Adipocyte (in vitro differentiated cells): Measurements from ENCODE around the gene OIT3.
"Not testable (repeated sequence)": the region's sequence is repeated elsewhere in the genome, so short reads cannot be mapped to it uniquely, and the experiment has no call there.

Experiments
- DNase-seq: peaks from one replicate; pipeline ENCODE4 v3.0.0-alpha.2; 2015; ENCODE audit warnings: low read depth
- H3K27me3 ChIP-seq: replicated peaks from 2 replicates; pipeline ENCODE4 v1.7.0; 2013; ENCODE audit warnings: mild to moderate bottlenecking, low read length, moderate library complexity; ENCODE audit not compliant: control insufficient read depth, insufficient read depth
- H3K36me3 ChIP-seq: 2 replicates; pipeline ENCODE4 v1.7.0; 2013; ENCODE audit warnings: low read length, mild to moderate bottlenecking, moderate library complexity; ENCODE audit not compliant: control insufficient read depth, insufficient read depth, severe bottlenecking
- H3K4me1 ChIP-seq: 2 replicates; pipeline ENCODE4 v1.7.0; 2013; ENCODE audit warnings: mild to moderate bottlenecking, low read length, moderate library complexity; ENCODE audit not compliant: control insufficient read depth, insufficient read depth
- H3K4me3 ChIP-seq: 2 replicates; pipeline ENCODE4 v1.7.0; 2013; ENCODE audit warnings: mild to moderate bottlenecking, low read length, moderate library complexity
- H3K9ac ChIP-seq: 2 replicates; pipeline ENCODE4 v1.7.0; 2013; ENCODE audit warnings: mild to moderate bottlenecking, low read length, moderate library complexity
- H3K9me3 ChIP-seq: 2 replicates; pipeline ENCODE4 v1.7.0; 2013; ENCODE audit warnings: mild to moderate bottlenecking, low read length, moderate library complexity; ENCODE audit not compliant: control insufficient read depth

The OIT3 gene

DNA sequence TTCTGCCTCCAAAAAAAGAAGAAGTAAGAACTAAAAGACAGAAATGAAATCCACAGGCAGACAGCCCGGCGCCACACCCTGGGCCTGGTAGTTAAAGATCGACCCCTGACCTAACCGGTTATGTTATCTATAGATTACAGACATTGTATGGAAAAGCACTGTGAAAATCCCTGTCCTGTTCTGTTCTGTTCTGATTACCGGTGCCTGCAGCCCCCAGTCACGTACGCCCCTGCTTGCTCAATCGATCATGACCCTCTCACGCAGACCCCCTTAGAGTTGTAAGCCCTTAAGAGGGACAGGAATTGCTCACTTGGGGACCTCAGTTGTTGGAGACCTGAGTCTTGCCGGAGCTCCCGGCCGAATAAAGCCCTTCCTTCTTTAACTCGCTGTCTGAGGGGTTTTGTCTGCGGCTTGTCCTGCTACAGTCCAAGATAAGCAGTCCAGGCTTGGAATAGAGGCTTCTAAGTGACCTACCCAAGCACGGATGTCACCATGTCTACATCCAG is 10.5 kb downstream of the OIT3 start:
- H3K9me3 ChIP-seq, H3K4me1 ChIP-seq, H3K36me3 ChIP-seq, H3K27me3 ChIP-seq, H3K4me3 ChIP-seq, H3K9ac ChIP-seq, DNase-seq: not testable (repeated sequence)

DNA sequence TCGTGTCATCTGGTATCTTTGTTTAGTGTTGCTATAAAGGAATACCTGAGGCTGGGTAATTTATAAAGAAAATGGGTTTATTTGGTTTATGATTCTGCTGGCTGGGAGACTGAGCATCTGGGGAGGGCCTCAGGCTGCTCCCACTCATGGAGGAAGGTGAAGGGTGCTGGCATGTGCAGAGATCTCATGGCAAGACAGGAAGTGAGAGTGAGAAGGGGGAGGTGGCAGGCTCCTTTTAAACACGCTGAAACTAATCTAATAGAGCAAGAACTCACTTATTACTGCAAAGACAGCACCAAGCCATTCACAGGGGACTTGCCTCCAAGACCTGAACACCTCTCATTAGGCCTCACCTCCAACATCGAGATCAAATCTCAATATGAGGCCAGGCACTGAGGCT is 11.3 kb downstream of the OIT3 start:
- DNase-seq, result no peak
- Histone ChIP-seq H3K9ac (no peak overlapping the region), H3K36me3 (no peaks in the 10 kb centered on the region), H3K4me3 (no peak overlapping the region), H3K9me3 (no peaks in the 10 kb centered on the region), H3K27me3 (no peaks in the 10 kb centered on the region), H3K4me1 (no peaks in the 10 kb centered on the region)

DNA sequence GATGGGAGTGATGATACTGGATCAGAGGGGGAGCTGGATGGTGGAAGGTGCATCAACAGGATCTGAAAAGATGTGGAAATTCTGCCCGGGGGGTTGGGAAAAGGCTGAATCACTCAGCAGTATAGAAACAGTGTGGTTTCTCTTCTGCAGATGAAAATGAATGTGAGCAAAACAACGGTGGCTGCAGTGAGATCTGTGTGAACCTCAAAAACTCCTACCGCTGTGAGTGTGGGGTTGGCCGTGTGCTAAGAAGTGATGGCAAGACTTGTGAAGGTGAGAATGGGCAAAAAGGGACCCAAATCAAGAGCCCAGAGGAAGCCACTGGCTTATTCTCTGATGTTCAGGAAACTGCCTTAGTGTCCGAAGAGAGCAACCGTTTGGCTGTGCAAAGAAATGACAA is 12.9 kb downstream of the OIT3 start:
- Histone ChIP-seq H3K9ac (no peak overlapping the region), H3K27me3 (no peaks in the 10 kb centered on the region), H3K9me3 (no peaks in the 10 kb centered on the region), H3K36me3 (no peaks in the 10 kb centered on the region), H3K4me3 (no peak overlapping the region), H3K4me1 (no peaks in the 10 kb centered on the region)
- no peak for DNase-seq

DNA sequence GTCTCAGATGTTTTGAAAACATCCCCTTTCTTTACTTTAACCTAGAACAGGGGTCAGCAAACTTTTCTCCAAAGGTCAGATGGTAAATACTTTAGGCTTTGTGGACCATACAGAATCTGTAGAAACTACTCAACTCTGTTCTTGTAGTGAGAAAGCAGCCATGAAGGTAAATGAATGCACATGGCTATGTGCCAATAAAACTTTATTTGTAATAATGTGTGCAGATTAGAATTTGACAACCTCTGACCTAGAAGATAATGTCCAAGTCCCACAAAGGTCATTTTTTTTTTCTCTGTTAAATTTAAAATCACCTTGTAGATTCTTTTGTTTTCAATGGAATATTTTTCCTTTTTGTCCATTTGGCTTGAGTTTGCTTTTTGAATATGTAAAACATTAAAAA is 17.2 kb downstream of the OIT3 start:
- no peaks in the 10 kb centered on the region for H3K36me3 ChIP-seq

DNA sequence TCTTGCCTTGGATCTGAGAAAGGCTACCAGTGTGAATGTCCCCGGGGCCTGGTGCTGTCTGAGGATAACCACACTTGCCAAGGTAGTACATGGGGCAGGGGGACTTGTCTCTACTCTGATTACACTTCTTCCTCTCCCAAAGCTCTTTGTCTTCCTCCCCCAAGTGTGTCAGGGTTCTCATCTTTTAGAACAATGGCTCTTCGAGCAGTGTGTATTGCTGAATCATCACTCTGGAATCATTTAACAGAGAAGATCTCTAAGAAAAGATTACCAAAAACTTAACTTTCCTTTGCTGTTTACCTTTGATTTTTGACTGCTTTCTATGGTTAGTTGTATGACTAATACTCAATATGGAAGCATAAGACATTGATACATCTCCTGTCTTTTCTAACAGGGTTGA is 18.2 kb downstream of the OIT3 start:
- H3K36me3 ChIP-seq, result no peaks in the 10 kb centered on the region
- no peak overlapping the region for H3K9ac ChIP-seq
- no peaks in the 10 kb centered on the region for H3K9me3 ChIP-seq
- no peaks in the 10 kb centered on the region for H3K4me1 ChIP-seq
- DNase-seq, result no peak
- no peaks in the 10 kb centered on the region for H3K27me3 ChIP-seq
- no peak overlapping the region for H3K4me3 ChIP-seq

More for the DNA sequence above, 17.2 kb downstream of the OIT3 start:
- no peak overlapping the region for H3K9ac ChIP-seq
- DNase-seq, result no peak
- H3K4me3 ChIP-seq, result no peak overlapping the region
- no peaks in the 10 kb centered on the region for H3K27me3 ChIP-seq
- H3K4me1 ChIP-seq, result no peaks in the 10 kb centered on the region
- no peaks in the 10 kb centered on the region for H3K9me3 ChIP-seq

DNA sequence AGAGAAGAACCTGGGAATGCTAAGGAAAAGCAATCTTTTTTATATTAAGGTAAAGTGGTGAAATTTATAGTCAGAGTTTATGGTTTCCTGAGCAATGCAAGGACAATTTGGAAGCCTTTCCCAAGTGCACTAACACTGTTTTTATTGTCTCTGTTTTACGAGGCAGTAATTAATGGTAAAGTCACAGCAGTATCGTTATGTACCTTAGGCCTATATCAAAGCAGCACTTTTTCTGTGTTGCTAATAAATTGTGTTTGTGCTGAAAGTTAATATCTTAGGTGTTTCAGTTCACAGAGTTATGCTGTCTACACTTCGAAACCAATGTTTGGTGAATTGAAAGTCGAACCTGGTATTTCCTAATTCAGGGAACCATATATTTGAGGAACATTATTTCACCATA is 19.2 kb downstream of the OIT3 start:
- Histone ChIP-seq H3K36me3 (no peaks in the 10 kb centered on the region), H3K4me3 (no peak overlapping the region), H3K4me1 (no peaks in the 10 kb centered on the region), H3K27me3 (no peaks in the 10 kb centered on the region), H3K9me3 (no peaks in the 10 kb centered on the region), H3K9ac (no peak overlapping the region)
- no peak for DNase-seq

DNA sequence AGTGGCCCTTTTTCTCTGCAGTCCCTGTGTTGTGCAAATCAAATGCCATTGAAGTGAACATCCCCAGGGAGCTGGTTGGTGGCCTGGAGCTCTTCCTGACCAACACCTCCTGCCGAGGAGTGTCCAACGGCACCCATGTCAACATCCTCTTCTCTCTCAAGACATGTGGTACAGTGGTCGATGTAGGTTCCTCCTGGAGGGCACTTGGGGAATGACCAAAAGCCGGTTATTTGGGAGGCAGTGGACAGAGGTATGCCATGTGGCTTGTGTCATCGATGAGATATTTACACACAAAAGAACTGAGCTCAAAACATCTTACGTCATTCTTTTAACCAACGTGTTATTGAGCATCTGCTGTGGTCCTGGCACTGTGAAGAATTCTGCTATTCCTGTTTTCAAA is 19.7 kb downstream of the OIT3 start:
- no peaks in the 10 kb centered on the region for H3K27me3 ChIP-seq
- no peaks in the 10 kb centered on the region for H3K9me3 ChIP-seq
- DNase-seq, result no peak
- no peak overlapping the region for H3K4me3 ChIP-seq
- no peaks in the 10 kb centered on the region for H3K36me3 ChIP-seq
- H3K4me1 ChIP-seq, result no peaks in the 10 kb centered on the region
- no peak overlapping the region for H3K9ac ChIP-seq

DNA sequence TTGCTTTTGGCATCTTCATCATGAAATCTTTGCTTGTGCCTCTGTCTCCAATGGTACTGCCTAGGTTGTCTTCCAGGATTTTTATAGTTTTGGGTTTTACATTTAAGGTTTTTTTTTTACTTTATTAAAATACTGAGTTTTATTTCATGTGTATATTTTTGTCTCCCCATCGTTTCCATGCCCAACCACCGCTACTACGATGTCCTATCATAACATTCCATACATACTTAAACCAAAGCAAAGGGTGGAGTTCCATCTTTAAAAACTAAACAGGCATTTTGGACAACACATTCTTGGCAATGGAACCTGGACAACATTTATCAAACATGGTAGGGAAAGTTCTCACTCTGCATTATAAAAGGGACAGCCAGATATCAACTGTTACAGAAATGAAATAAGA is 23.7 kb downstream of the OIT3 start:
- DNase-seq, result peak; percentile 19
- not testable (repeated sequence) for H3K27me3 ChIP-seq, H3K4me3 ChIP-seq, H3K9ac ChIP-seq, H3K4me1 ChIP-seq, H3K36me3 ChIP-seq, H3K9me3 ChIP-seq

DNA sequence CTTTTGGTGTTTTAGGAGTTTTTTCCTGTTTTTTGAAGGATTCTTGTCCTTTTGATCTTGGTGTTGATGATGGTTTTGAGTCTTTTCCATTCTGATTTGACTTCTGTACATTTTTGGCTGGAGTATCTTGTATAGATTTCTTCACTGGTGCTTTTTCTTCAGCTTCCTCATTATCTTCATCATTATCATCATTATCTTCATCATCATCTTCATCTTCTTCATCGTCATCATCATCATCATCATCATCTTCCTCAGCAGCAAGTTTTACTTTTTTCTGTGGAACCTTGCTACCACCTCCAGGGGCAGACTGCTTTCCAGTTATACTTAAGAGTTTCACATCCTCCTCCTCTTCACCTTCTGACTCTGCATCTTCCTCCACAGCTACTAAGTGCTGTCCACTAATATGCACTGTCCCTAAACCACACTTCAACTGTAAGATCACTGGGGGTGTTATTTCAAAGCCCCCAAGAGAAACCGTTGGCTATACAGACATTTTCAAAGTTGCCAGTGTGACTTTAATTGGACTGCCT is 24.3 kb downstream of the OIT3 start:
- H3K4me1 ChIP-seq, H3K4me3 ChIP-seq, H3K36me3 ChIP-seq, H3K27me3 ChIP-seq, DNase-seq, H3K9me3 ChIP-seq, H3K9ac ChIP-seq: not testable (repeated sequence)

DNA sequence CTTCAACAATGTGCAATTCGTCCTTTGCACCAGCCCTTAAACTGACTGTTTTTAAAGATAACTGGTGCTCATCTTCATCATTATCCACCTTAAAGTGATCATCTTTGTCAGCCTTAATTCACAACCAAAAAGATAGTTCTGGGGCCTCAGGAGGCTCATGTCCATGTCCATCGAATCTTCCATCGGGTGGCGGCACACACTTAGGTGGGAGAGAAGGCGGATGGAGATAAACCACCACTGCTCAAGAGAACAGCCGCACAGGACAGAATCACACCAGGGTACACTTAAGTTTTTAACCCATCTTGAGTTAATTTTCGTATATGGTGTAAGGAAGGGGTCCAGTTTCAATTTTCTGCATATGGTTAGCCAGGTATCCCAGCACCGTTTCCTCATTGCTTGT is 24.8 kb downstream of the OIT3 start:
- no peaks in the 10 kb centered on the region for H3K36me3 ChIP-seq
- H3K27me3 ChIP-seq, result no peaks in the 10 kb centered on the region
- H3K4me1 ChIP-seq, result no peaks in the 10 kb centered on the region
- no peak overlapping the region for H3K9ac ChIP-seq
- no peak overlapping the region for H3K4me3 ChIP-seq
- DNase-seq, result no peak
- peaks cover 5% of the 10 kb centered on the region for H3K9me3 ChIP-seq

DNA sequence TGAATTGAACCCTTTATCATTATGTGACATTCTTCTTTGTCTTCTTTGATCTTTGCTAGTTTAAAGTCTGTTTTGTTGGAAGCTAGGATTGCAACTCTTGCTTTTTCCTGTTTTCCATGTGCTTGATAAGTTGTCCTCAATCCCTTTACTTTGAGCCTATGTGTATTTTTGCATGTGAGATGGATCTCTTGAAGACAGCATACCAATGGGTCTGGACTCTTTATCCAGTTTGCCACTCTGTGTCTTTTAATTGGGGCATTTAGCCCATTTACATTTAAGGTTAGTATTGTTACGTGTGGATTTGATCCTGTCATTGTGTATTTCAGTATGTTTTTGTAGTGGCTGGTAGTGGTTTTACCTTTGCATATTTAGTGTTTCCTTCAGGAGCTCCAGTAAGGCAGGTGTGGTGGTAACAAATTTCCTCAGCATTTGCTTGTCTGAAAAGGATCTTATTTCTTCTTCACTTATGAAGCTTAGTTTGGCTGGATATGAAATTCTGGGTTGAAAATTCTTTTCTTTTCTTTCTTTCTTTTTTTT is 27.7 kb downstream of the OIT3 start:
- H3K4me3 ChIP-seq, H3K36me3 ChIP-seq, H3K4me1 ChIP-seq, H3K27me3 ChIP-seq, H3K9ac ChIP-seq, H3K9me3 ChIP-seq, DNase-seq: not testable (repeated sequence)

DNA sequence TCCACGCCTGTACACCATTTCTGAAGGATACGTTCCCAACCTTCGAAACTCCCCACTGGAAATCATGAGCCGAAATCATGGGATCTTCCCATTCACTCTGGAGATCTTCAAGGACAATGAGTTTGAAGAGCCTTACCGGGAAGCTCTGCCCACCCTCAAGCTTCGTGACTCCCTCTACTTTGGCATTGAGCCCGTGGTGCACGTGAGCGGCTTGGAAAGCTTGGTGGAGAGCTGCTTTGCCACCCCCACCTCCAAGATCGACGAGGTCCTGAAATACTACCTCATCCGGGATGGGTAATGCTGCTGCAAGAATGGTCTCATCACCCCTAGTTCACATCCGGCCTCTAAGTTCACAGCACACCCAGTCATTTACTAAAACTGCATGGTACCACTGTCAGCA is 30.8 kb downstream of the OIT3 start:
- Histone ChIP-seq H3K4me3 (no peak overlapping the region), H3K36me3 (no peaks in the 10 kb centered on the region), H3K4me1 (no peaks in the 10 kb centered on the region), H3K9me3 (peaks cover 5% of the 10 kb centered on the region), H3K27me3 (no peaks in the 10 kb centered on the region), H3K9ac (no peak overlapping the region)
- DNase-seq, result no peak
